HepG2 (cell line): ENCODE data around the gene NCOA3. TPM values are rescaled to one million over a fixed set of nuclear protein-coding genes. Genes with fewer than 3 reads are reported as not detected.
A peak's percentile ranks its signal among the peaks of the same experiment; 100 is the strongest.
"Not testable (repeated sequence)": the region's sequence is repeated elsewhere in the genome, so short reads cannot be mapped to it uniquely, and the experiment has no call there.

ENCODE experiments used
- ATAC-seq: fragments of 200-7000 bp; cut with Tn5 transposase; 3 replicates; pipeline ENCODE4 v1.9.1; 2020; ENCODE audit warnings: mild to moderate bottlenecking, moderate library complexity
- BruUV-seq: library from RNA; stranded (reverse); fragments of 400-500 nt; replicated peaks from 2 replicates; lab custom pipeline; 2021; lab: Mats Ljungman, UMichigan
- CTCF ChIA-PET: fragments of 300-600 bp; formaldehyde crosslinking; extraction: SDS; loops from one replicate; lab custom pipeline; 2021; ENCODE audit warnings: low total read pairs, inconsistent platforms, low intra/inter-chr PET ratio; lab: Yijun Ruan, JAX
- POLR2A ChIA-PET: fragments of 350-600 bp; sonication (Branson Sonifier 250); formaldehyde crosslinking; loops from one replicate; lab custom pipeline; 2020; ENCODE audit warnings: antibody characterized with exemption, inconsistent platforms; lab: Yijun Ruan, JAX
- DNase-seq: peaks from one replicate; pipeline ENCODE4 v3.0.0-alpha.2; 2015; ENCODE audit warnings: low spot score
- FAIRE-seq: peaks from 3 replicates; lab custom pipeline; 2011; peaks lifted over from hg19 to GRCh38; lab: Jason Lieb, UNC
- H2AFZ ChIP-seq: one replicate; pipeline ENCODE4 v1.6.1; 2011; ENCODE audit warnings: low read length, inconsistent platforms
- H3K27ac ChIP-seq: fragments of 300-600 bp; 3 replicates; pipeline ENCODE4 v1.8.0; 2011; ENCODE audit warnings: mixed run types, mild to moderate bottlenecking, mixed read lengths, low read length, inconsistent platforms; ENCODE audit not compliant: insufficient read depth; ENCODE audit errors: extremely low read length
- H3K27me3 ChIP-seq, 2 experiments: fragments of 200-600 bp in 1 of 2; 2 replicates in 1 of 2; 3 replicates in 1 of 2; pipeline versions ENCODE4 v1.6.0 to v1.8.0; 2011; ENCODE audit warnings: low read length in 2 of 2, mild to moderate bottlenecking in 2 of 2, moderate library complexity in 2 of 2, inconsistent platforms in 1 of 2; ENCODE audit not compliant: insufficient read depth in 2 of 2, control insufficient read depth in 1 of 2
- H3K36me3 ChIP-seq, 2 experiments: fragments of 200-600 bp in 1 of 2; replicated peaks in 1 of 2; 2 replicates in 1 of 2; 3 replicates in 1 of 2; pipeline versions ENCODE4 v1.5.1 to v1.8.0; 2011; ENCODE audit warnings: low read length in 2 of 2, inconsistent platforms in 1 of 2; ENCODE audit not compliant: insufficient read depth in 2 of 2, control insufficient read depth in 1 of 2
- H3K4me1 ChIP-seq: 2 replicates; pipeline ENCODE4 v1.5.1; 2012; ENCODE audit warnings: low read length, inconsistent platforms; ENCODE audit not compliant: insufficient read depth
- H3K4me2 ChIP-seq: 2 replicates; pipeline ENCODE4 v1.6.0; 2011; ENCODE audit warnings: low read depth, low read length, inconsistent platforms
- H3K4me3 ChIP-seq, 3 experiments: fragments of 200-600 bp in 1 of 3; sonication (generic), shearing (Covaris generic) in 1 of 3; replicated peaks in 1 of 3; 2 replicates each; pipeline ENCODE4 v1.5.1; 2011 to 2016; ENCODE audit warnings: low read length in 3 of 3, inconsistent platforms in 2 of 3, low read depth in 2 of 3, mild to moderate bottlenecking in 2 of 3, control low read depth in 1 of 3, mixed read lengths in 1 of 3; ENCODE audit not compliant: insufficient read depth in 1 of 3
- H3K79me2 ChIP-seq: one replicate; pipeline ENCODE4 v1.6.1; 2011; ENCODE audit warnings: low read length, inconsistent platforms; ENCODE audit not compliant: insufficient read depth
- H3K9ac ChIP-seq: 2 replicates; pipeline ENCODE4 v1.6.0; 2011; ENCODE audit warnings: mild to moderate bottlenecking, low read depth, low read length, inconsistent platforms; ENCODE audit not compliant: insufficient read depth
- H3K9me3 ChIP-seq: 2 replicates; pipeline ENCODE4 v1.5.1; 2012; ENCODE audit warnings: mild to moderate bottlenecking, low read length
- H4K20me1 ChIP-seq: 2 replicates; pipeline ENCODE4 v1.6.0; 2011; ENCODE audit warnings: inconsistent platforms, mild to moderate bottlenecking, low read length, moderate library complexity; ENCODE audit not compliant: insufficient read depth
- KMT2A ChIP-seq: sonication (generic); formaldehyde crosslinking; IDR thresholded peaks from 2 replicates; pipeline ENCODE4 v1.4.0; 2020; ENCODE audit warnings: missing genetic modification reagents
- POGZ ChIP-seq: sonication (generic); formaldehyde crosslinking; IDR thresholded peaks from 2 replicates; pipeline ENCODE4 v1.4.0; 2020; ENCODE audit warnings: mild to moderate bottlenecking, missing genetic modification reagents
- TBX2 ChIP-seq: sonication (generic); formaldehyde crosslinking; IDR thresholded peaks from 2 replicates; pipeline ENCODE4 v1.5.0; 2020; ENCODE audit warnings: missing genetic modification reagents, mild to moderate bottlenecking, borderline replicate concordance
- TEAD3 ChIP-seq: optimal IDR thresholded peaks from 2 replicates; pipeline ENCODE3; 2016; ENCODE audit warnings: borderline replicate concordance
- ZBTB38 ChIP-seq: sonication (generic); formaldehyde crosslinking; IDR thresholded peaks from 2 replicates; pipeline ENCODE4 v1.5.1; 2020; ENCODE audit warnings: mild to moderate bottlenecking, missing genetic modification reagents
- ZNF460 ChIP-seq: sonication (generic); formaldehyde crosslinking; IDR thresholded peaks from 2 replicates; pipeline ENCODE4 v1.5.1; 2020; ENCODE audit warnings: missing genetic modification reagents, mild to moderate bottlenecking, borderline replicate concordance
- ZNF761 ChIP-seq: sonication (generic); formaldehyde crosslinking; conservative IDR thresholded peaks from 2 replicates; pipeline ENCODE4 v1.4.0; 2020; ENCODE audit warnings: mild to moderate bottlenecking, missing genetic modification reagents
- WGBS: methylation state at CpG from one replicate; pipeline ENCODE4 v1.1.6; 2017; ENCODE audit warnings: low lambda C conversion rate; 5-methylcytosine and 5-hydroxymethylcytosine counted together
- in situ Hi-C: cut with HindIII; loops from 2 replicates; pipeline ENCODE4 v1.10.0; 2017; ENCODE audit warnings: low pct_unique_long_range_greater_than_20kb; ENCODE audit not compliant: extremely low pct_ligation_motif_present
- intact Hi-C: fragments of 100-400 bp; cut with micrococcal nuclease; formaldehyde crosslinking; loops from one replicate; pipeline ENCODE4 v1.10.0; 2022; ENCODE audit not compliant: unreplicated experiment
- polyA plus RNA-seq, 8 experiments: library from polyadenylated mRNA; depleted of rRNA in 3 of 8; stranded (reverse) in 7 of 8; unstranded in 1 of 8; fragments of >200 nt; fragmentation: Illumina TruSeq in 4 of 8; extraction: Trizol in 4 of 8; gene quantifications; 2 replicates each; pipeline versions ENCODE4 v1.2.1 to v1.2.3, GENCODE V29; 2011 to 2016; ENCODE audit warnings: low read depth in 4 of 8, missing spikeins in 1 of 8, mixed read lengths in 1 of 8; ENCODE audit not compliant: insufficient read depth in 1 of 8
- total RNA-seq, 5 experiments: library from RNA; depleted of rRNA; stranded (reverse); fragments of >200 nt; fragmentation: Illumina TruSeq; extraction: Trizol; gene quantifications; 2 replicates each; pipeline ENCODE4 v1.2.3, GENCODE V29; 2016; ENCODE audit warnings: low read depth in 1 of 5
- TF ChIP-seq, protein P1 (sequence below): sonication (generic); formaldehyde crosslinking; IDR thresholded peaks from 2 replicates; pipeline ENCODE4 v1.4.0; 2020; ENCODE audit warnings: missing genetic modification reagents
- TF ChIP-seq, protein P2 (sequence below): sonication (generic); formaldehyde crosslinking; IDR thresholded peaks from 2 replicates; pipeline ENCODE4 v1.5.1; 2020; ENCODE audit warnings: mild to moderate bottlenecking, missing genetic modification reagents, moderate library complexity

The NCOA3 gene
- total and polyA plus RNA-seq, 2 of the 13 experiments (the other 11 are each of a cell fraction or from before 2014, with no cell fraction given), result 35.0 to 56.8 TPM

DNA sequence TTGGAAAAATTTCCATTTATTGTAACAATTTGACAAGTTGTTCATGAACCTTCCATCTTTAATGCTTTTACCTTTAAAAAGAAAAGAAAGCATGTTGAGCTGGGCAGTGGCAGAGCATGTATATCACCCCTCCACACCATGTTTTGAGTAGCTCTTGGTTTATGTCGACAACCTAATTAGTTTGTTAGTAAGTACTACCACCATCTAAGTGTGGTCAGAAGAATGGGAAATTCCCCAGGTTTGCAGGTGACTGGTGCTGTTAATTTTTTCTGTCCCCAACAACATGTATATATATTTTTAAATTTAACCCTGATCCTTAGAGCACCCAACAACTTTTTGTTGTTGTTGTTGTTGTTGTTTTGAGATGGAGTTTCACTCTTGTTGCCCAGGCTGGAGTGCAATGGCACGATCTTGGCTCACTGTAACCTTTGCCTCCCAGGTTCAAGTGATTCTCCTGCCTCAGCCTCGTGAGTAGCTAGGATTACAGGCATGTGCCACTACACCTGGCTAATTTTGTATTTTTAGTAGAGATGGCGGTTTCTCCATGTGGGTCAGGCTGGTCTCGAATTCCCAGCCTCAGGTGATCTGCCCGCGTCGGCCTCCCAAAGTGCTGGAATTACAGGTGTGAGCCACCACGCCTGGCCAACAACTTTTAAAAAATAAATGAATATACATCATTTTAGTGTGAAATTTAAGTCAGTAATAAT lies 5.7 kb downstream of the NCOA3 start:
- H3K9ac ChIP-seq, H2AFZ ChIP-seq, CTCF ChIA-PET, in situ Hi-C loops, H3K27ac ChIP-seq, FAIRE-seq, H3K4me3 ChIP-seq, ATAC-seq, H3K9me3 ChIP-seq, H3K36me3 ChIP-seq, H3K4me2 ChIP-seq, H3K27me3 ChIP-seq, DNase-seq, BruUV-seq: not testable (repeated sequence)
- intact Hi-C loops, result loop anchor here (5.0 kb wide), 1 partner anchor 50 kb away; no protein-coding TSS in a partner anchor
- 92% methylated on average over 9 of the region's 9 CpGs for WGBS
- Histone ChIP-seq H4K20me1 (peaks cover 31% of the 10 kb centered on the region), H3K4me1 (peaks cover 67% of the 10 kb centered on the region), H3K79me2 (peaks cover 95% of the 10 kb centered on the region)
- TF ChIP-seq, protein P1, sequence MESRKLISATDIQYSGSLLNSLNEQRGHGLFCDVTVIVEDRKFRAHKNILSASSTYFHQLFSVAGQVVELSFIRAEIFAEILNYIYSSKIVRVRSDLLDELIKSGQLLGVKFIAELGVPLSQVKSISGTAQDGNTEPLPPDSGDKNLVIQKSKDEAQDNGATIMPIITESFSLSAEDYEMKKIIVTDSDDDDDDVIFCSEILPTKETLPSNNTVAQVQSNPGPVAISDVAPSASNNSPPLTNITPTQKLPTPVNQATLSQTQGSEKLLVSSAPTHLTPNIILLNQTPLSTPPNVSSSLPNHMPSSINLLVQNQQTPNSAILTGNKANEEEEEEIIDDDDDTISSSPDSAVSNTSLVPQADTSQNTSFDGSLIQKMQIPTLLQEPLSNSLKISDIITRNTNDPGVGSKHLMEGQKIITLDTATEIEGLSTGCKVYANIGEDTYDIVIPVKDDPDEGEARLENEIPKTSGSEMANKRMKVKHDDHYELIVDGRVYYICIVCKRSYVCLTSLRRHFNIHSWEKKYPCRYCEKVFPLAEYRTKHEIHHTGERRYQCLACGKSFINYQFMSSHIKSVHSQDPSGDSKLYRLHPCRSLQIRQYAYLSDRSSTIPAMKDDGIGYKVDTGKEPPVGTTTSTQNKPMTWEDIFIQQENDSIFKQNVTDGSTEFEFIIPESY (CRISPR knock-in tag), result 0 out of 2 replicates have a peak, but pooled peaks have one; percentile 31
- TF ChIP-seq ZNF460 (CRISPR knock-in tag), result peak; percentile 86; the same call in 1 of the 2 replicates
- 0 out of 2 replicates have a peak, but pooled peaks have one; percentile 34 for TF ChIP-seq KMT2A (CRISPR knock-in tag)
- TF ChIP-seq, protein P2, sequence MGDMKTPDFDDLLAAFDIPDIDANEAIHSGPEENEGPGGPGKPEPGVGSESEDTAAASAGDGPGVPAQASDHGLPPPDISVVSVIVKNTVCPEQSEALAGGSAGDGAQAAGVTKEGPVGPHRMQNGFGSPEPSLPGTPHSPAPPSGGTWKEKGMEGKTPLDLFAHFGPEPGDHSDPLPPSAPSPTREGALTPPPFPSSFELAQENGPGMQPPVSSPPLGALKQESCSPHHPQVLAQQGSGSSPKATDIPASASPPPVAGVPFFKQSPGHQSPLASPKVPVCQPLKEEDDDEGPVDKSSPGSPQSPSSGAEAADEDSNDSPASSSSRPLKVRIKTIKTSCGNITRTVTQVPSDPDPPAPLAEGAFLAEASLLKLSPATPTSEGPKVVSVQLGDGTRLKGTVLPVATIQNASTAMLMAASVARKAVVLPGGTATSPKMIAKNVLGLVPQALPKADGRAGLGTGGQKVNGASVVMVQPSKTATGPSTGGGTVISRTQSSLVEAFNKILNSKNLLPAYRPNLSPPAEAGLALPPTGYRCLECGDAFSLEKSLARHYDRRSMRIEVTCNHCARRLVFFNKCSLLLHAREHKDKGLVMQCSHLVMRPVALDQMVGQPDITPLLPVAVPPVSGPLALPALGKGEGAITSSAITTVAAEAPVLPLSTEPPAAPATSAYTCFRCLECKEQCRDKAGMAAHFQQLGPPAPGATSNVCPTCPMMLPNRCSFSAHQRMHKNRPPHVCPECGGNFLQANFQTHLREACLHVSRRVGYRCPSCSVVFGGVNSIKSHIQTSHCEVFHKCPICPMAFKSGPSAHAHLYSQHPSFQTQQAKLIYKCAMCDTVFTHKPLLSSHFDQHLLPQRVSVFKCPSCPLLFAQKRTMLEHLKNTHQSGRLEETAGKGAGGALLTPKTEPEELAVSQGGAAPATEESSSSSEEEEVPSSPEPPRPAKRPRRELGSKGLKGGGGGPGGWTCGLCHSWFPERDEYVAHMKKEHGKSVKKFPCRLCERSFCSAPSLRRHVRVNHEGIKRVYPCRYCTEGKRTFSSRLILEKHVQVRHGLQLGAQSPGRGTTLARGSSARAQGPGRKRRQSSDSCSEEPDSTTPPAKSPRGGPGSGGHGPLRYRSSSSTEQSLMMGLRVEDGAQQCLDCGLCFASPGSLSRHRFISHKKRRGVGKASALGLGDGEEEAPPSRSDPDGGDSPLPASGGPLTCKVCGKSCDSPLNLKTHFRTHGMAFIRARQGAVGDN (CRISPR knock-in tag), result peak; percentile 23; the same call in 1 of the 2 replicates
- TF ChIP-seq ZBTB38 (CRISPR knock-in tag), result peak; percentile 61; the same call in 1 of the 2 replicates
- TF ChIP-seq ZNF761, result 0 out of 2 replicates have a peak, but pooled peaks have one; percentile 5
- peak; percentile 37; the same call in 1 of the 2 replicates for TF ChIP-seq POGZ
- TF ChIP-seq TEAD3 (CRISPR knock-in tag), result peak; percentile 18
- 0 out of 2 replicates have a peak, but pooled peaks have one; percentile 16 for TF ChIP-seq TBX2
- POLR2A ChIA-PET, result interaction anchor here (1.1 kb wide), 1 partner anchor 14 kb away, joined by 3 read pairs; no protein-coding TSS in a partner anchor
